PC-9 (cell line): ENCODE results near the gene CPNE1.

Experiments
- EZH2 ChIP-seq: fragments of 200-600 bp; sonication (generic); IDR thresholded peaks from 2 replicates; pipeline ENCODE4 v1.8.0; 2017; ENCODE audit warnings: antibody characterized with exemption, low read depth
- TF ChIP-seq, protein P1 (sequence below): fragments of 200-600 bp; sonication (generic); conservative IDR thresholded peaks from 2 replicates; pipeline ENCODE4 v1.6.1; 2017; ENCODE audit warnings: mixed run types, antibody characterized with exemption, mild to moderate bottlenecking, moderate library complexity

DNA sequence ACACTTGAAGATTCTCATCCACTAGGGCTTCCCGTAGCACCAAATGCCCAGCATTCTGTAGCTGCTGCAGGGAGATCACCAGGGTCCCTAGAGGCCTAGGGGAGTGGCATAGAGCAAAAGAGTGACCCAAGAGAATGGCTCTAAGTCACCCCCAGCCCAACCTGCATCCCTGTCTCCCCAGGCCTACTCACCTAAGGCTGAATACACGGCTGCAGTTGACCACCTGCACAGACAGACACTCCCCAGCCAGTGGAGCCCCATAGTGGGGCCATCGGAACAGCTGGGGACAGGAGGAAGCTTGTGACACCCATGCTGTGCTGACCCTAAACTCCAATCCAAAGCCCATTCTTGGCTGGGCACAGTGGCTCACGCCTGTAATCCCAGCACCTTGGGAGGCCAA lies 58.6 kb downstream of the CPNE1 start:
- TF ChIP-seq, protein P1, sequence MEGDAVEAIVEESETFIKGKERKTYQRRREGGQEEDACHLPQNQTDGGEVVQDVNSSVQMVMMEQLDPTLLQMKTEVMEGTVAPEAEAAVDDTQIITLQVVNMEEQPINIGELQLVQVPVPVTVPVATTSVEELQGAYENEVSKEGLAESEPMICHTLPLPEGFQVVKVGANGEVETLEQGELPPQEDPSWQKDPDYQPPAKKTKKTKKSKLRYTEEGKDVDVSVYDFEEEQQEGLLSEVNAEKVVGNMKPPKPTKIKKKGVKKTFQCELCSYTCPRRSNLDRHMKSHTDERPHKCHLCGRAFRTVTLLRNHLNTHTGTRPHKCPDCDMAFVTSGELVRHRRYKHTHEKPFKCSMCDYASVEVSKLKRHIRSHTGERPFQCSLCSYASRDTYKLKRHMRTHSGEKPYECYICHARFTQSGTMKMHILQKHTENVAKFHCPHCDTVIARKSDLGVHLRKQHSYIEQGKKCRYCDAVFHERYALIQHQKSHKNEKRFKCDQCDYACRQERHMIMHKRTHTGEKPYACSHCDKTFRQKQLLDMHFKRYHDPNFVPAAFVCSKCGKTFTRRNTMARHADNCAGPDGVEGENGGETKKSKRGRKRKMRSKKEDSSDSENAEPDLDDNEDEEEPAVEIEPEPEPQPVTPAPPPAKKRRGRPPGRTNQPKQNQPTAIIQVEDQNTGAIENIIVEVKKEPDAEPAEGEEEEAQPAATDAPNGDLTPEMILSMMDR = no peak
- TF ChIP-seq EZH2 = no peak
